Measurements from ENCODE around the gene SCO2.
"Not testable (repeated sequence)": the region's sequence is repeated elsewhere in the genome, so short reads cannot be mapped to it uniquely, and the experiment has no call there.

Gene SCO2

GRCh38 chr22:50550395-50550794 is 25.0 kb upstream of the SCO2 start:
- DNase-seq (ENCODE audit: low read depth): no peak

GRCh38 chr22:50548921-50549790 is 23.8 kb upstream of the SCO2 start:
- no peak for DNase-seq (ENCODE audit: low read depth)

- no peak for DNase-seq (ENCODE audit: low read depth)
Observed at GRCh38 chr22:50548040-50548920, 22.9 kb upstream of the SCO2 start.

- no peak for DNase-seq (ENCODE audit: low read depth)
Observed at GRCh38 chr22:50547263-50547985, 22.0 kb upstream of the SCO2 start.

- no peak for DNase-seq (ENCODE audit: low read depth)
Observed at GRCh38 chr22:50546326-50547262, 21.2 kb upstream of the SCO2 start.

GRCh38 chr22:50545522-50546325 is 20.3 kb upstream of the SCO2 start, which contains the start of gene KLHDC7B:
Gene KLHDC7B (plus strand): TSS chr22:50545899. CDS start chr22:50546244, 345 bp downstream.
- no peak for DNase-seq (ENCODE audit: low read depth)

GRCh38 chr22:50544746-50545253 is 19.4 kb upstream of the SCO2 start:
- DNase-seq (ENCODE audit: low read depth): no peak

GRCh38 chr22:50544078-50544745 is 18.8 kb upstream of the SCO2 start:
- no peak for DNase-seq (ENCODE audit: low read depth)

- DNase-seq (ENCODE audit: low read depth): no peak
Observed at GRCh38 chr22:50542416-50542927, 17.1 kb upstream of the SCO2 start.

- not testable (repeated sequence) for DNase-seq (ENCODE audit: low read depth)
Observed at GRCh38 chr22:50541667-50542026, 16.2 kb upstream of the SCO2 start.

GRCh38 chr22:50540381-50540780 is 15.0 kb upstream of the SCO2 start:
- DNase-seq (ENCODE audit: low read depth): no peak

- no peak for DNase-seq (ENCODE audit: low read depth)
Observed at GRCh38 chr22:50537765-50538164, 12.4 kb upstream of the SCO2 start.

GRCh38 chr22:50536226-50536625 is 10.8 kb upstream of the SCO2 start:
- DNase-seq (ENCODE audit: low read depth): no peak

GRCh38 chr22:50535113-50535512 is 9.7 kb upstream of the SCO2 start:
- no peak for DNase-seq (ENCODE audit: low read depth)

GRCh38 chr22:50533856-50534711 is 8.7 kb upstream of the SCO2 start:
- not testable (repeated sequence) for DNase-seq (ENCODE audit: low read depth)

- no peak for DNase-seq (ENCODE audit: low read depth)
Observed at GRCh38 chr22:50532824-50533796, 7.7 kb upstream of the SCO2 start.

Measured in non-pigmented ciliary epithelial cell (primary cell).